ENCODE data around the gene SESTD1.
"Not testable (repeated sequence)": the region's sequence is repeated elsewhere in the genome, so short reads cannot be mapped to it uniquely, and the experiment has no call there.

The SESTD1 gene

GRCh38 chr2:179237209-179237946 is 27.3 kb downstream of the SESTD1 start:
- DNase-seq (ENCODE audit: low spot score) = no peak

GRCh38 chr2:179235463-179236108 is 29.0 kb downstream of the SESTD1 start:
- DNase-seq (ENCODE audit: low spot score) = no peak

- no peak for DNase-seq (ENCODE audit: low spot score)
Measured at GRCh38 chr2:179234658-179235240, 29.9 kb downstream of the SESTD1 start.

GRCh38 chr2:179233626-179234430 is 30.8 kb downstream of the SESTD1 start:
- DNase-seq (ENCODE audit: low spot score) = no peak

- DNase-seq (ENCODE audit: low spot score) = no peak
Measured at GRCh38 chr2:179233083-179233490, 31.5 kb downstream of the SESTD1 start.

GRCh38 chr2:179226961-179227259 is 37.7 kb downstream of the SESTD1 start:
- no peak for DNase-seq (ENCODE audit: low spot score)

GRCh38 chr2:179226203-179226960 is 38.2 kb downstream of the SESTD1 start:
- no peak for DNase-seq (ENCODE audit: low spot score)

- DNase-seq (ENCODE audit: low spot score) = no peak
Measured at GRCh38 chr2:179224361-179224760, 40.3 kb downstream of the SESTD1 start.

- DNase-seq (ENCODE audit: low spot score) = no peak
Measured at GRCh38 chr2:179222076-179222475, 42.6 kb downstream of the SESTD1 start.

- DNase-seq (ENCODE audit: low spot score) = peak; percentile 60
Measured at GRCh38 chr2:179218848-179219594, 45.6 kb downstream of the SESTD1 start.

- not testable (repeated sequence) for DNase-seq (ENCODE audit: low spot score)
Measured at GRCh38 chr2:179214671-179215070, 50.0 kb downstream of the SESTD1 start.

GRCh38 chr2:179211355-179211754 is 53.3 kb downstream of the SESTD1 start:
- no peak for DNase-seq (ENCODE audit: low spot score)

- DNase-seq (ENCODE audit: low spot score) = not testable (repeated sequence)
Measured at GRCh38 chr2:179208277-179208676, 56.4 kb downstream of the SESTD1 start.

- no peak for DNase-seq (ENCODE audit: low spot score)
Measured at GRCh38 chr2:179207047-179207446, 57.6 kb downstream of the SESTD1 start.

- no peak for DNase-seq (ENCODE audit: low spot score)
Measured at GRCh38 chr2:179201869-179202268, 62.8 kb downstream of the SESTD1 start.

- not testable (repeated sequence) for DNase-seq (ENCODE audit: low spot score)
Measured at GRCh38 chr2:179195926-179196590, 68.6 kb downstream of the SESTD1 start.

GRCh38 chr2:179195141-179195540 is 69.5 kb downstream of the SESTD1 start:
- no peak for DNase-seq (ENCODE audit: low spot score)

GRCh38 chr2:179193759-179194394 is 70.8 kb downstream of the SESTD1 start:
- DNase-seq (ENCODE audit: low spot score) = no peak

- no peak for DNase-seq (ENCODE audit: low spot score)
Measured at GRCh38 chr2:179191110-179191509, 73.5 kb downstream of the SESTD1 start.

- no peak for DNase-seq (ENCODE audit: low spot score)
Measured at GRCh38 chr2:179186126-179186525, 78.5 kb downstream of the SESTD1 start.

All from ecto neural progenitor cell (in vitro differentiated cells).